HG02870 (cell line): Measurements from ENCODE around the gene FSTL5.
"Not testable (repeated sequence)": the region's sequence is repeated elsewhere in the genome, so short reads cannot be mapped to it uniquely, and the experiment has no call there.

Source experiments
- ATAC-seq: cut with Tn5 transposase; IDR thresholded peaks from one replicate; pipeline ENCODE4 v1.9.1; 2021; ENCODE audit warnings: mild to moderate bottlenecking, moderate library complexity; ENCODE audit not compliant: unreplicated experiment

Gene FSTL5

GRCh38 chr4:162163892-162164759 is at the start of gene FSTL5:
FSTL5 (minus strand) TSS chr4:162164000; CDS start chr4:162111396, 52,604 bp downstream.
- ATAC-seq: peak; percentile 88

GRCh38 chr4:162209706-162210105 is 45.9 kb upstream of the FSTL5 start:
- no peak for ATAC-seq

- ATAC-seq: not testable (repeated sequence)
These were observed 39.7 kb upstream of the FSTL5 start for GRCh38 chr4:162203478-162203877.

DNA sequence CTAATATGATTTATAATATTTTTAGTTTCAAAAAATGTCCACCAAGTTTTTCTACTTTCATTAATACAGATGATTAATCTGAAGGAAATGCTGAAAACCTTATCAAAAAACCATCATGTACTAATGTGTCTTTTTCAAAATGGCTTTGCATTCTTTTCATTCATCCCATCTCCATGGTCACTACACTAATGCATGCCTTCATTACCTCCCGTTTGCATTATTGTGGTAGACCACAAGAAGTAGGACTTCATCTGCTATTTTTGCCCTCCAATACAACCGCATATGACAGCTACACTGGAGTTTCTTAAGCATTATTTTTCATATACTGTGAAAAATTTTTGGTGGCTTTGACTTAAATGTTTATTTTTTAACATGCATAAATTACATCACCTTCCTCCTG is 37.9 kb upstream of the FSTL5 start:
- ATAC-seq: no peak

GRCh38 chr4:162170509-162170908 is 6.7 kb upstream of the FSTL5 start:
- no peak for ATAC-seq

DNA sequence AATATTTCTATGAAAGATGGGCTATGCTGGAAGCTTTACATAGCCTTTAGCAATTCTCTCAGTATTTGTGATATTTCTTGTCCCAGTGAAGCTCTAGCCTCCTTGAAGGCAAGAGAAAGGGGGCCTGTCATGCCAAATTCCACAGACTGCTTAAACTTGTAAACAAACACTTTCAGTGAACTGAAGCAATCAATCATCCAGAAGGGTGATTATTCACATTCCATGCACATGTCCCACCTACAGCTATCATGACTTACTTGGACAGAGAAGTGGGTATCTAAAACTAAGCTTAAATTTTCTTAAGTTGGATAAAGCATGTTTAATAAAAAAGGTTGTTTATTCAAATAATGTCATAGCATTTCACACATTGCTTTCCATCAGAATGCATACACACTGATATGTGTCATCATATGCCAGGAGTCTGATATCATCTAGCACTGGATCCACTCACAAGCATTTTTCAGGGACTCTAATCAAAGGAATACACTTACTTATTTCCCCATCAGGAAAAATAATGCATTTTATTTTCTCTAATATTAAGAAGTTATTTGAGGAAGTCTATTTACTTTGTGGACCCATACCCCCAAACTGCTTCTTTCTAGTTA is 1.2 kb upstream of the FSTL5 start:
- ATAC-seq: no peak

GRCh38 chr4:162162672-162163071 is 1.1 kb downstream of the FSTL5 start:
- no peak for ATAC-seq

- no peak for ATAC-seq
These were observed 6.6 kb downstream of the FSTL5 start for GRCh38 chr4:162157241-162157640.

GRCh38 chr4:162154862-162155540 is 8.8 kb downstream of the FSTL5 start:
- no peak for ATAC-seq

DNA sequence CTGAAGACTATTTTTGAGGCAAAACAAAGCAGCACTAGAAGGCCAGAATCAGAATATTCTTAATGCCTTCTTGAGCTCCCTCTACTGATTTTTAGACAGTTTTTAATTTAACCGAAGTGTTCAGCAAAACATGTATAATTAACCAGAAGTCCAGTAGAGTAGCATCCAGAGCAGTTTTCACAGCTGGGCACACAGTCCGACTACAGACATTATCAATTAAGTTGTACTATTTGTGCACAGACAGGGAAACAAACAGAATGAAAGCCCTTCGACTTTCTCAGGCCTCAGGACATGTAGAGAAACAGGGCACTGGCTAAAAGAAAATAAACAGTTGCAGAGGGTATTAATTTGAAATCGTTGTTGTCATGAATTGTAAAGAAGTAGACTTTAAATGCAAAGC is 11.9 kb downstream of the FSTL5 start:
- no peak for ATAC-seq

DNA sequence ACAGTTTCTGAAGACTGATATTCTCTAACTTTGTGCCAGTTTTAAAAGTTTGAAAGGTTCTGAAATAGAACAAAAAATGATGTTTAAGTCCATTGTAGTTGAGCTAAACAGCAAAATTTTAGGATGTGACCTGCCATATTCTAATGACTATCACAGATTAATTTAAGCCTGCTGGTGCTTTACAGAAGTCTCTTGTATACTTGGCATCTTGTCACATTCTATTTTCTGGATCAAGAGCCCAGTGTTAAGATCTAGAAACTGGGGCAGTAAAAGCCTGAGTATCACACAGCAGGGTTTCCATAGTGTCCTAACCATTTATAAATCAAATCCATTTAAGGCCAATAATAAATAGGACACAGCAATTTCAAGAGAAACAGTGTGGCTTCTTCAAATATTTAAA is 12.4 kb downstream of the FSTL5 start:
- no peak for ATAC-seq

DNA sequence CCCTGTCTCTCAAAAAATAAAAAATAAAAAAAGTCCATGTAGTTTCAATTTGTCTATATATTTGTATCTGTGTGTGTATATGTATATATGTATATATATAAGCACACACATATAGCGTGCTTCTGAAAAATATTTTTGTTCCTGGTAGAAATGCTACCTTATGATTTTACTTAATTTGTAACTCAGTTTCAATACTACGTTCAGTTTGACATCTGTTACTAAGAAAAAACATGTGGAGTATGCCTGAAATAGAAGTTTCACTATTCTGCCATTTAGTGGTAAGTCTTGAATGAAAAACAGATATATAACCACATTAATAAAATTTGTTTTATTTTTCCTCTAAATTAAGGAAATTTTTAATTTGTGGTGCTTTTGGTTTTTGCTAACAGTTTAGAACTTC is 14.2 kb downstream of the FSTL5 start:
- no peak for ATAC-seq

DNA sequence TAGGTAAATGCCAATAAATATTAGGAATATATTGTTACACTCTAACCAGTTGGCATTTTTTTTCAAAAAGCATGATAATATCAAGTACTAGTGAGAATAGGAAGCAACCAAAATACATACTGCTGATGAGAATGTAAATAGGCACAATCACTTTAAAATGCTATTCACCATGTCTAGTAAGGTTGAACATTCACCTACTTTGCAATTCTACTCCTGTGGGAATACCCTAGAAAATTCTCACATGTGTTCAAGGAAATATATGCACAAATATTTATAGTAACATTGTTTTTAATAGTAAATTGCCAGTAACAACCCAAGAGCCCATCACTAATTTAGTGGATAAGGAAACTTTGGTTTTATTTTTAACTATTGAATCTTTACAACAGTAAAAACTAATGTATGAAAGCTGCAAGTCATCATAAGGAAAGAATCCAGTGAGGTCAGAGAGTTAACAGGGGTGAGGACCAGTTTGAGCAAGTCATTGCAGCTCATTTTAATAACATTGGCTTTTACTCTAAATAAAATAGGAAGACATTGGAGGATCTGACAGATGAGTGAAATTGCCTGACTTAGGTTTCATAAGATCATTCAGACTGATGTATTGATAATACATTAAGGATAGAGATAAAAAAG is 23.6 kb downstream of the FSTL5 start:
- no peak for ATAC-seq

DNA sequence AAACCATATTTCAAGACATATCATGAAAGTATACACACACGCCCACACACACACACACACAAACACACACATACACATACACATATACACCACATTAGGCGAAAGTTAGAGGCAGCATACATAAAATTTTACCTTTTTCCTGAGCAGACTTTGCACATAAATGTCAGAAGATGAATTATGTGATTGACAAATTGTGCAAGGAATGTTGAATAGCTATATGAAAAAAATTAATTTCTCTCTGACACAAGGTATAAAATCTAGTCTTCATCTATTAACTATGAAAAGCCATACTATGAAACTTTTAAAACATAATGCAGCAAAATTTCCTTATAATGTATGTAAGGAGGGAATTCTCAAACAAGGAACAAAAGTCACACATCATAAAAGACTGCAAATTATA is 24.4 kb downstream of the FSTL5 start:
- no peak for ATAC-seq

- ATAC-seq: no peak
These were observed 32.5 kb downstream of the FSTL5 start for GRCh38 chr4:162131256-162131655.

- no peak for ATAC-seq
These were observed 37.1 kb downstream of the FSTL5 start for GRCh38 chr4:162126729-162127128.

GRCh38 chr4:162117051-162117450 is 46.7 kb downstream of the FSTL5 start:
- ATAC-seq: no peak

DNA sequence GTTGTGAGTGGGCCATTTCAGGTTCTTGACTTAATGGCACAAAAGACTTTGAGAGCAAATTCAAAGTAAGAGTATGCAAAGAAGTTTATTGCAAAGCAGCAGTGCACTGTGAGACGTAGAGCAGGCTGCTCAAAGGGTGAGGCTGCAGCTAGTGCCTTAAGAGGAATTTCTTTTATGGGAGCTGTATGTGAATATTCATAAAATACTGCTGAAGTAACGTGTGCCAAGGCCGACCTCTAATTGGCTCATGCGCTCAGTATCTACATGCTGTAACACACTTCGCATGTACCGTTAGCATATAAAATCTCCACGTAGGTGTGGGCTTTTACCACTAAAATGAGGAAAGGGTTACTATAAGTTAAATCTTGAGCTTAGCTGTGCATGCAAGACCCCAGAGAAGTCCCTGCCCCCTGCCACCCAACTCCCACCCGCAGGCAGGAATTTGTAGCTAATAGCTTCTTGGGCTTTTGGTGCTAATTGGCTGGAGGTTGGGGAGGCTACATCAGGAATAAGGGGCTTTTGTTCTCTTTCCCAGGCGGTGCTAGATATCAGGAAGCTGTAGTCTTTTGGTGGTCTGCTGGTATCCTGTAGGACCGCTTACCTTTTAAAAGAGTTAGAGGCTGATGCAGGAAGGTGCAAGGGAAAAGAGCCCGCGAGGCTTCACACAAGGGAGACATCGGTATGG is 47.6 kb downstream of the FSTL5 start:
- no peak for ATAC-seq

GRCh38 chr4:162115333-162115732 is 48.5 kb downstream of the FSTL5 start:
- no peak for ATAC-seq

DNA sequence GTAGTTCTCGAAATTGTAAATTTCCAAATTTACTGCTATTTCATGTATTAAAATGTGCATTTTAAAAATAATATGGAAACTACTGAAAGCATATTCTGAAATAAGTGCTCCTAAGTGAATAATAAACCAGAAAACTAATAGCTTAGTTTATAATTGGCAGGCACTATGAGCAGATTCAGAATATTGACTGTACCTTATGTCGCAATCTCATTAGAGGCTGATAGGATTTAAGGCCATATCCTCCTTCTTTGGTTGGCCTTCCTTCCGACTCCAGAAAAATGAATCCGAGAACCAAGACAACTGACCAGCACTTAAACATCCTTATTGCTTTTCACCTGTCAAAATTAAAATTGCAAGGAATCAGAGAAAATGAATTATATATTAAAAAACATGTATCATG is 52.7 kb downstream of the FSTL5 start:
- ATAC-seq: no peak
